Thyroid gland (tissue), 4 donors: ENCODE results near the gene TMEM18. TPM values are rescaled to one million over a fixed set of nuclear protein-coding genes. Genes with fewer than 3 reads are reported as not detected.

Experiments
- DNase-seq, 2 donors: peaks; one replicate each; pipeline ENCODE4 v3.0.0-alpha.2; 2019
- H3K27ac ChIP-seq, 3 donors: fragments of 200-600 bp; sonication (generic); 1 replicate in 2 of 3; 2 replicates in 1 of 3; pipeline ENCODE4 v1.5.1; 2016 to 2019; ENCODE audit warnings: mild to moderate bottlenecking in 1 of 3, moderate library complexity in 1 of 3
- H3K27me3 ChIP-seq: fragments of 200-600 bp; sonication (generic); one replicate; pipeline ENCODE4 v1.5.1; 2019
- H3K36me3 ChIP-seq, 2 donors: fragments of 200-600 bp; sonication (generic); one replicate each; pipeline ENCODE4 v1.5.1; 2016 to 2019
- H3K4me1 ChIP-seq, 2 donors: fragments of 200-600 bp; sonication (generic); one replicate each; pipeline ENCODE4 v1.5.1; 2017 to 2019
- H3K4me3 ChIP-seq, 3 donors: fragments of 200-600 bp; sonication (generic); replicated peaks in 1 of 3; 1 replicate in 2 of 3; 2 replicates in 1 of 3; pipeline ENCODE4 v1.5.1; 2016; ENCODE audit warnings: mild to moderate bottlenecking in 1 of 3
- H3K9me3 ChIP-seq: fragments of 200-600 bp; sonication (generic); one replicate; pipeline ENCODE4 v1.5.1; 2017
- POLR2A ChIP-seq, 2 donors: fragments of 450-650 bp; IDR thresholded peaks; one replicate each; pipeline ENCODE4 v1.6.1; 2017; ENCODE audit warnings: antibody characterized with exemption in 2 of 2, mild to moderate bottlenecking in 2 of 2, moderate library complexity in 1 of 2
- WGBS, 2 donors: methylation state at CpG; one replicate each; pipeline ENCODE4 v1.1.5; 2017; 5-methylcytosine and 5-hydroxymethylcytosine counted together
- intact Hi-C: fragments of 100-400 bp; cut with DNase I; formaldehyde crosslinking; loops from one replicate; pipeline ENCODE4 v1.15.1; 2023
- total RNA-seq, 4 donors: library from RNA; depleted of rRNA; stranded (reverse); fragments of >200 nt; gene quantifications; one replicate each; pipeline ENCODE4 v1.2.3, GENCODE V29; 2016
- TF ChIP-seq, protein P1 (sequence below), 6 experiments: fragments of 200-600 bp in 3 of 6; fragments of 450-650 bp in 3 of 6; sonication (generic) in 3 of 6; IDR thresholded peaks; one replicate each; pipeline ENCODE4 v1.5.1; 2016 to 2019; ENCODE audit warnings: antibody characterized with exemption in 6 of 6, mild to moderate bottlenecking in 2 of 6, inconsistent platforms in 1 of 6, moderate library complexity in 1 of 6

The TMEM18 gene
- total RNA-seq, 4 donors from 2014 or later, result 22.2 to 32.0 (median 28.7) TPM

- DNase-seq, result no peak
- no peak overlapping the region for H3K4me3 ChIP-seq
- WGBS, 2 donors, result 0% methylated on average over 1 of the region's 1 CpG
- H3K9me3 ChIP-seq, result no peaks in the 10 kb centered on the region
- peaks cover 17 to 25% of the 10 kb centered on the region in 2 donors for H3K4me1 ChIP-seq
- H3K36me3 ChIP-seq, result no peaks in the 10 kb centered on the region
- intact Hi-C loops, result loop anchor here (10.0 kb wide), 1 partner anchor 366 kb away; the partner anchor contains the start of genes ACP1 and SH3YL1
- TF ChIP-seq POLR2A (IDR thresholded peaks at IDR 0.05), result no peak
- TF ChIP-seq, protein P1, sequence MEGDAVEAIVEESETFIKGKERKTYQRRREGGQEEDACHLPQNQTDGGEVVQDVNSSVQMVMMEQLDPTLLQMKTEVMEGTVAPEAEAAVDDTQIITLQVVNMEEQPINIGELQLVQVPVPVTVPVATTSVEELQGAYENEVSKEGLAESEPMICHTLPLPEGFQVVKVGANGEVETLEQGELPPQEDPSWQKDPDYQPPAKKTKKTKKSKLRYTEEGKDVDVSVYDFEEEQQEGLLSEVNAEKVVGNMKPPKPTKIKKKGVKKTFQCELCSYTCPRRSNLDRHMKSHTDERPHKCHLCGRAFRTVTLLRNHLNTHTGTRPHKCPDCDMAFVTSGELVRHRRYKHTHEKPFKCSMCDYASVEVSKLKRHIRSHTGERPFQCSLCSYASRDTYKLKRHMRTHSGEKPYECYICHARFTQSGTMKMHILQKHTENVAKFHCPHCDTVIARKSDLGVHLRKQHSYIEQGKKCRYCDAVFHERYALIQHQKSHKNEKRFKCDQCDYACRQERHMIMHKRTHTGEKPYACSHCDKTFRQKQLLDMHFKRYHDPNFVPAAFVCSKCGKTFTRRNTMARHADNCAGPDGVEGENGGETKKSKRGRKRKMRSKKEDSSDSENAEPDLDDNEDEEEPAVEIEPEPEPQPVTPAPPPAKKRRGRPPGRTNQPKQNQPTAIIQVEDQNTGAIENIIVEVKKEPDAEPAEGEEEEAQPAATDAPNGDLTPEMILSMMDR (IDR thresholded peaks at IDR 0.05), result no peak
- no peaks in the 10 kb centered on the region for H3K27me3 ChIP-seq
- H3K27ac ChIP-seq, result no peak overlapping the region
Measured at GRCh38 chr2:630451-631320, 46.5 kb downstream of the TMEM18 start.

DNA sequence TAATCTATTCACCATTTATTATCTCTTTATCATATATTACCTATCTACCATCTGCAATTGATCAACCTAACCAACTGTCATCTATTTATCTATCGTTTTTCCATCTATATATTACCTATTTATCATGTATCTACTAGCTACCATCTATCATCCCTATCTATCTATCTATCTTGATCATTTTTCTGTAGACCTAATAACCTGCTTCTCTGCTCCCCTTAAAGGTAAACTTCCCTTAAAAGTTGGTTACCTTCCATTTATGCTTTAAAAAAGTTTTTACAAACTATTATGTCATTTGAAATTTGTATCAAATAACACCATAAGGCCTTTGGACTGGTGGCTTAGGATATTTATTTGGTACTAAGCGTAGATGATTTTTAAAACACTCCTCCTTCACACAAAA is 47.2 kb downstream of the TMEM18 start:
- no peak for TF ChIP-seq POLR2A (IDR thresholded peaks at IDR 0.05)
- TF ChIP-seq, protein P1 (IDR thresholded peaks at IDR 0.05), result no peak
- peaks cover 19 to 30% of the 10 kb centered on the region in 2 donors for H3K4me1 ChIP-seq
- H3K4me3 ChIP-seq, result no peak overlapping the region
- H3K27me3 ChIP-seq, result no peaks in the 10 kb centered on the region
- no peaks in the 10 kb centered on the region for H3K36me3 ChIP-seq
- WGBS, 2 donors, result 37 to 45% methylated on average over 2 of the region's 2 CpGs
- H3K27ac ChIP-seq, result no peak overlapping the region
- intact Hi-C loops, result loop anchor here (10.0 kb wide), 1 partner anchor 365 kb away; the partner anchor contains the start of genes ACP1 and SH3YL1
- no peaks in the 10 kb centered on the region for H3K9me3 ChIP-seq
- no peak for DNase-seq

GRCh38 chr2:628651-629050 is 48.6 kb downstream of the TMEM18 start:
- intact Hi-C loops, result no loop called here
- no peak overlapping the region for H3K27ac ChIP-seq
- H3K9me3 ChIP-seq, result no peaks in the 10 kb centered on the region
- TF ChIP-seq, protein P1 (IDR thresholded peaks at IDR 0.05), result no peak
- no peak for TF ChIP-seq POLR2A (IDR thresholded peaks at IDR 0.05)
- H3K4me3 ChIP-seq, result no peak overlapping the region
- H3K36me3 ChIP-seq, result no peaks in the 10 kb centered on the region
- WGBS, 2 donors, result 75 to 81% methylated on average over 17 of the region's 17 CpGs
- H3K27me3 ChIP-seq, result no peaks in the 10 kb centered on the region
- peaks cover 8 to 20% of the 10 kb centered on the region in 2 donors for H3K4me1 ChIP-seq
- no peak for DNase-seq

DNA sequence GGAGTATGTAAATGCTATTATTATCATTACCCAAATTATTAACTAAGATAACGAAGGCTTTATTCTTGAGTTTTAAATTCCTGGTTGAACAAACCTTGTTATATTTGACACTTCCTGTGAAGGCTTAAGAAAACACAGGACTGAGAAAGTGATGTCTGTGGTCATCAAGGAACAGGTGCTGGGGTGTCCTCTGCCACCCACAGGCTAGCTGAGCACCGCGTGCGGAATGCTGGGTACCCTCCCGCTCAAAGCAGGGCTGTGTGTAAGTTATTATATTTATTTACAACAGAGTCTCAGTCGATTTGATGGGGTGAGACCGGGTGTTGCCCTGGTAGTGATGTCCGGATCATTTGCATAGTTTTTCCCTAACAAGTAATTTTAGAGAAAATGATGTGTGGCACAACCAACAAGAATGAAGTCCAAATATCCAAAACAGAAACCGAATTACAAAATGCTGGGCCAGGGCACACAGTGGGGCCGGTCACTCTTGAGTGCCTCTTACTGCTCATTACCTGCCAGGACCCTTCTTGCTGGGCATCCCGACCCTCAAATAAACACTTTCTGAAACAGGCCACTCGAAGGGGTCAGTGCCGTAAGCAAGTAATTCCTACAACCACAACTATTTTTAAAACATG is 49.2 kb downstream of the TMEM18 start:
- no peaks in the 10 kb centered on the region for H3K9me3 ChIP-seq
- peaks cover 8 to 14% of the 10 kb centered on the region in 2 donors for H3K4me1 ChIP-seq
- no peaks in the 10 kb centered on the region for H3K36me3 ChIP-seq
- no peaks in the 10 kb centered on the region for H3K27me3 ChIP-seq
- no peak for DNase-seq
- no peak overlapping the region for H3K27ac ChIP-seq
- TF ChIP-seq, protein P1 (IDR thresholded peaks at IDR 0.05), result no peak
- no peak for TF ChIP-seq POLR2A (IDR thresholded peaks at IDR 0.05)
- 91 to 94% methylated on average over 13 of the region's 13 CpGs for WGBS, 2 donors
- intact Hi-C loops, result no loop called here
- H3K4me3 ChIP-seq, result no peak overlapping the region

DNA sequence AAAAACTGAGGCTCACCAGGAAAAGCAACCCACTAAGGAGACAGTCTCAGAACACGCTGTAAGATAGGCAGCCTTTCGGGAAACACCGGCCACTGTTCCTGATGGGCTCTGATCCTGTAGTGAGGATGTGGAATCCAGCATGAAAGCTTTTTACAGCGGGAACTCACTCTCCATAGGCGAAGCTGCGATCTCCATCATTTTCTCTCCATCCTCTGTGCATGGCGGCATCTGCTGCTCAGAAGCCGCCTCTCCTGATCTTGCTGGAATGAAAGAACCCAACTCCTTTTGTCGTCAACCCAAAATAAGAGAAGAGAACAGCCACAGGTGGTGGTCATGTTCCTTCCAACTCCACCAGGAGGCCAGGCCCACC is 49.9 kb downstream of the TMEM18 start:
- H3K27me3 ChIP-seq, result no peaks in the 10 kb centered on the region
- intact Hi-C loops, result no loop called here
- H3K4me1 ChIP-seq, result peaks cover 8 to 13% of the 10 kb centered on the region in 2 donors
- 92 to 97% methylated on average over 9 of the region's 9 CpGs for WGBS, 2 donors
- H3K27ac ChIP-seq, result no peak overlapping the region
- no peaks in the 10 kb centered on the region for H3K36me3 ChIP-seq
- DNase-seq, result no peak
- TF ChIP-seq POLR2A (IDR thresholded peaks at IDR 0.05), result no peak
- TF ChIP-seq, protein P1 (IDR thresholded peaks at IDR 0.05), result no peak
- no peak overlapping the region for H3K4me3 ChIP-seq
- H3K9me3 ChIP-seq, result no peaks in the 10 kb centered on the region
